Heart left ventricle (tissue), 16 donors: Measurements from ENCODE around the gene PRSS21. TPM values are rescaled to one million over a fixed set of nuclear protein-coding genes. Genes with fewer than 3 reads are reported as not detected.

Experiments used
- ATAC-seq, 4 donors: fragments of 200-7000 bp; cut with Tn5 transposase; one replicate each; pipeline ENCODE4 v1.9.1; 2020 to 2022; ENCODE audit warnings: moderate library complexity in 4 of 4, mild to moderate bottlenecking in 3 of 4, moderate number of reproducible peaks in 1 of 4
- DNase-seq, 5 donors: peaks; one replicate each; pipeline ENCODE4 v3.0.0-alpha.2; 2020
- H3K27ac ChIP-seq, 12 donors: fragments of 200-600 bp; sonication (generic) in 4 of 12; one replicate each; pipeline versions ENCODE4 v1.5.0 to v1.8.0; 2016 to 2022; ENCODE audit warnings: mild to moderate bottlenecking in 2 of 12
- H3K27me3 ChIP-seq, 9 donors: fragments of 200-600 bp; sonication (generic) in 2 of 9; one replicate each; pipeline versions ENCODE4 v1.5.1 to v1.8.0; 2016 to 2022; ENCODE audit warnings: mild to moderate bottlenecking in 3 of 9
- H3K36me3 ChIP-seq, 9 donors: fragments of 200-600 bp; sonication (generic) in 2 of 9; one replicate each; pipeline versions ENCODE4 v1.5.0 to v1.8.0; 2018 to 2022; ENCODE audit warnings: mild to moderate bottlenecking in 2 of 9
- H3K4me1 ChIP-seq, 12 donors: fragments of 200-600 bp; sonication (generic) in 4 of 12; one replicate each; pipeline versions ENCODE4 v1.5.0 to v1.8.0; 2016 to 2022; ENCODE audit warnings: mild to moderate bottlenecking in 3 of 12
- H3K4me3 ChIP-seq, 12 donors: fragments of 200-600 bp; sonication (generic) in 4 of 12; one replicate each; pipeline versions ENCODE4 v1.5.0 to v1.8.0; 2017 to 2022; ENCODE audit warnings: mild to moderate bottlenecking in 9 of 12, moderate library complexity in 4 of 12
- H3K9me3 ChIP-seq, 12 donors: fragments of 200-600 bp; sonication (generic) in 4 of 12; one replicate each; pipeline versions ENCODE4 v1.5.0 to v1.8.0; 2016 to 2022; ENCODE audit warnings: mild to moderate bottlenecking in 1 of 12
- POLR2A ChIP-seq, 2 donors: fragments of 450-650 bp; IDR thresholded peaks; one replicate each; pipeline ENCODE4 v1.6.1; 2017; ENCODE audit warnings: antibody characterized with exemption in 2 of 2, mild to moderate bottlenecking in 2 of 2, moderate library complexity in 2 of 2
- WGBS, 4 donors: extraction: QIAGEN DNeasy Blood & Tissue Kit in 2 of 4; methylation state at CpG; one replicate each; pipeline versions ENCODE4 v1.1.5 to v1.1.7; 2013 to 2018; 5-methylcytosine and 5-hydroxymethylcytosine counted together
- intact Hi-C, 10 donors: fragments of 100-400 bp; cut with DNase I; formaldehyde crosslinking; loops; one replicate each; pipeline versions ENCODE4 v1.11.1 to v1.14.2; 2022
- polyA plus RNA-seq, 2 donors: library from polyadenylated mRNA; stranded (reverse); fragments of 200-250 nt; gene quantifications; one replicate each; pipeline ENCODE4 v1.2.3, GENCODE V29; 2013
- total RNA-seq, 9 donors: library from RNA; depleted of rRNA in 2 of 9; stranded (reverse); fragments of >200 nt in 2 of 9; fragmentation: NEBNext Ultra II Directional in 3 of 9; extraction: Animal tissue kit (Norgen Biotek cat#: 25700) in 3 of 9; gene quantifications; one replicate each; pipeline versions ENCODE4 v1.1.0 to v1.2.4, GENCODE V29; 2016 to 2023
- TF ChIP-seq, protein P1 (sequence below), 12 donors: fragments of 200-600 bp; sonication (generic) in 4 of 12; IDR thresholded peaks; one replicate each; pipeline versions ENCODE4 v1.5.0 to v1.8.0; 2018 to 2022; ENCODE audit warnings: antibody characterized with exemption in 12 of 12, mild to moderate bottlenecking in 5 of 12
- donor health status: ischemic (EF 13 %, LVEDD 7.1; RV severe dilation, severe dysfunction).
- donor health status: healthy with polysubstance abuse.
- donor health status: DM: no; HTN: yes; CAD: no.
- donor health status: DM: no; HTN: no; CAD: no.
- donor health status: ischemic (EF 25% LVEDD 6.9; RV normal size, moderate dysfunction).
- donor health status: ischemic (EF 25% LVEDD 5.7; RV mildly dilated, moderate dysfunction).
- donor health status: healthy.
- donor health status: DM: yes; HTN: yes; CAD: no.
- donor health status: ischemic (EF 35%, LVEDD 5.7; RV mildly dilated, moderate dysfunction).
- donor health status: nonischemic (EF 11% LVEDD 7.7; RV severe dilation, severe dysfunction).
- donor health status: DM: yes; HTN: yes; CAD: no.
- donor health status: PGD.
- donor health status: ischemic (EF 29% LVEDD 5.4; RV normal size, mild dysfunction).
- donor health status: nonischemic (EF 23%, LVEDD 6.1; RV moderate dilation, normal function).

Gene PRSS21
- total and polyA plus RNA-seq, 11 donors = not detected

DNA sequence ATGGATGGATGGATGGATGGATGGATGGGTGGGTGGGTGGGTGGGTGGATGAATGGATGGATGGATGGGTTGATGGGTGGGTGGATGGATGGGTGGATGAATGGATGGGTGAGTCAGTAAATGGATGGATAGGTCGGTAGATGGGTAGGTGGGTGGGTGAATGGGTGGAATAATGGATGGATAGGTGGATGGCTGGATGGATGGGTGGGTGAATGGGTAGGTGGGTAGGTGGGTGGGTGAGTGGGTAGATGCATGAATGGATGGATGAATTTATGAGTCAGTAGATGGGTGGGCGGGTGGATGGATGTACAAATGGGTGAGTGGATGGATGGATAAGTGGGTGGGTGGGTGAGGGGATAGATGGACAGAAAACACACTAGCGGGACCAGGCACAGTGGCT, 17.9 kb downstream of the PRSS21 start:
- peaks cover 0 to 9% (median 0%) of the 10 kb centered on the region in 12 donors for H3K4me1 ChIP-seq
- H3K27ac ChIP-seq = no peak overlapping the region
- H3K27me3 ChIP-seq = peaks cover 0 to 8% (median 0%) of the 10 kb centered on the region in 9 donors
- 85 to 89% (median 87%) methylated on average over 3 of the region's 3 CpGs for WGBS, 4 donors
- no peak overlapping the region for H3K4me3 ChIP-seq
- TF ChIP-seq POLR2A (IDR thresholded peaks at IDR 0.05) = no peak
- ATAC-seq (no peak), DNase-seq (no peak)
- intact Hi-C loops = loop anchor here in 1 of 10 donors (10.0 kb wide), 1 partner anchor 80 kb away; the partner anchor contains the start of gene FLYWCH1
- H3K36me3 ChIP-seq = no peaks in the 10 kb centered on the region
- H3K9me3 ChIP-seq = no peaks in the 10 kb centered on the region

DNA sequence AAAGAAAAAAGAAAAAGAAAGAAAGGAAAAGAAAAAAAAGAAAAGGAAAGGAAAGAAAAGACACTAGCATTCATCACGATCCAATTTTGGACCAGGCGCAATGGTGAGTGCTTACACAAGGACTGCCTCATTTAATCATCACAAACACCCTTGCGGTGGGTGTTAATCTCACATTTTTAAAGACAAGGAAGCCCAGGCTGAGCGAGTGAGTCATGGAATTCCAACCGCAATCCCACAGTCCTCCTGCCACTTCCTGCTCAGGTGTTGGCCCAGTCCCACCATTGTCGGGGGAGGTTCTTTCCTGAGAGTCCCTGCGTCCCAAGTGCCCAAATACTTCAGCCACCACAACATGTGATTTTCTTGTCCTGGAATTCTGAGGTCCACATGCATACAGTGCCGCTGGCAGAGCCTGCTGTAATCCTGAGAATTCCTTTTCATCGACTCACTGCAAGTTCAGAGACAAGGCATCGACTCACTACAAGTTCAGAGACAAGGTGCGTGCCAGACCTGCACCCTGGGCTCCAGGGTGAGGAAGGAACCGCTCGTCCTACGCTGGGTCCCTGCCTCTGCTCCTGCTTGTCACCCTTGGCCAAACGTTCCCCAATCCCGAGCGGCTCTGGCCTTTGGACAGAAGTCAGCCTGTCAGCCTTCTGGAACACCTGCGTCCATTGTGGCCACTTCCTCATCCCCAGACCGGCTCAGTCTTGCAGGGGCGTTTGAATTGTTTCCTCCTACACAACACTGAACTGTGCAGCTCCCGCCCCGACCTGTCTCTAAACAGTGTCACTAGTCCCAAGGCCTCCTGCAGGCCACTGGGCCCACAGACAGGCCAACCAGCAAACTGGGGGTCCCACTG, 18.8 kb downstream of the PRSS21 start:
- Histone ChIP-seq H3K36me3 (no peaks in the 10 kb centered on the region), H3K27ac (peak overlapping the region in 1 of 12 donors; percentile 24), H3K27me3 (peaks cover 0 to 7% (median 0%) of the 10 kb centered on the region in 9 donors), H3K4me3 (no peak overlapping the region), H3K4me1 (peaks cover 0 to 9% (median 0%) of the 10 kb centered on the region in 12 donors), H3K9me3 (no peaks in the 10 kb centered on the region)
- WGBS, 4 donors = 31 to 42% (median 33%) methylated on average over 21 to 22 of the region's 22 CpGs
- TF ChIP-seq POLR2A (IDR thresholded peaks at IDR 0.05) = no peak
- TF ChIP-seq, protein P1, sequence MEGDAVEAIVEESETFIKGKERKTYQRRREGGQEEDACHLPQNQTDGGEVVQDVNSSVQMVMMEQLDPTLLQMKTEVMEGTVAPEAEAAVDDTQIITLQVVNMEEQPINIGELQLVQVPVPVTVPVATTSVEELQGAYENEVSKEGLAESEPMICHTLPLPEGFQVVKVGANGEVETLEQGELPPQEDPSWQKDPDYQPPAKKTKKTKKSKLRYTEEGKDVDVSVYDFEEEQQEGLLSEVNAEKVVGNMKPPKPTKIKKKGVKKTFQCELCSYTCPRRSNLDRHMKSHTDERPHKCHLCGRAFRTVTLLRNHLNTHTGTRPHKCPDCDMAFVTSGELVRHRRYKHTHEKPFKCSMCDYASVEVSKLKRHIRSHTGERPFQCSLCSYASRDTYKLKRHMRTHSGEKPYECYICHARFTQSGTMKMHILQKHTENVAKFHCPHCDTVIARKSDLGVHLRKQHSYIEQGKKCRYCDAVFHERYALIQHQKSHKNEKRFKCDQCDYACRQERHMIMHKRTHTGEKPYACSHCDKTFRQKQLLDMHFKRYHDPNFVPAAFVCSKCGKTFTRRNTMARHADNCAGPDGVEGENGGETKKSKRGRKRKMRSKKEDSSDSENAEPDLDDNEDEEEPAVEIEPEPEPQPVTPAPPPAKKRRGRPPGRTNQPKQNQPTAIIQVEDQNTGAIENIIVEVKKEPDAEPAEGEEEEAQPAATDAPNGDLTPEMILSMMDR (IDR thresholded peaks at IDR 0.05) = no peak
- intact Hi-C loops = loop anchor here in 1 of 10 donors (10.0 kb wide), 1 partner anchor 79 kb away; the partner anchor contains the start of gene FLYWCH1
- peak in 2 of 4 donors; percentile 11 to 53 for ATAC-seq
- peak in 3 of 5 donors; percentile 10 to 57 (median 37) for DNase-seq

DNA sequence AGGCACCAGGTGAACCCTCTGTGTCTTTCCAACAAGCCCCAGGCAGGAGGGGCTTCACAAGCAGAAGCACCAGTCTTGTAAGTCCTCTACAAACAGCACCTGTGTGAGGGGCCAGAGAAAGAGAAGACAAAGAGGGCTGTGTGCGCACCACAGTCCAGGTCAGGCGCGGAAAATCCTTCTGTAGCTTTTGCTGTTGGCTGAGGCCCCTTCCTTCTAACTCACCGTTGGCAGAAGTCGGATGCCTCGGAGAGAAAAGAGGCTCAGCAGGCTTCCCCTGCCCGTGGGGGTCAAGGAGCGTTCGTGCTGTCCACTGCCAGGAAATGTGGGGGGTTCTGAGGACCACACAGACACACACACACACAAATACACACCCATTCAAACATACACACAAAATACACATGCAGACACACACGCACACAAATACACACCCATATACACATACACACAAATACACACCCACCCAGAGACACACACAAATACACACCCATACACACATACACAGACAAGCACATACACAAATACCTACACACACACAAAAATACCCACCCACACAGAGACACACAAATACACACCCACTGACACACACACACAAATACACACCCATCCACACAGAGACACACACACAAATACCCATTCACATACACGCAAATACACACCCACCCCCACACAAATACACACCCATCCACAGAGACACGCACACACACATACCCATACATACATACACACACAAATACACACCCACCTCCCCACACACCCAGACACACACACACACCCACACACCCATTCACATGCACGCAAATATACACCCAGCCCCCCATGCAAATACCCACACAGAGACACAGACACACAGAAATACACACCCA, 19.8 kb downstream of the PRSS21 start:
- peak in 1 of 5 donors; percentile 43 for DNase-seq
- WGBS, 4 donors = 66 to 76% (median 72%) methylated on average over 13 of the region's 13 CpGs
- Histone ChIP-seq H3K4me3 (no peak overlapping the region), H3K27ac (no peak overlapping the region), H3K27me3 (peaks cover 0 to 7% (median 0%) of the 10 kb centered on the region in 9 donors), H3K36me3 (no peaks in the 10 kb centered on the region), H3K4me1 (peaks cover 0 to 17% (median 2%) of the 10 kb centered on the region in 12 donors), H3K9me3 (no peaks in the 10 kb centered on the region)
- no peak for ATAC-seq
- intact Hi-C loops = loop anchor here in 1 of 10 donors (10.0 kb wide), 1 partner anchor 78 kb away; the partner anchor contains the start of gene FLYWCH1
- TF ChIP-seq POLR2A (IDR thresholded peaks at IDR 0.05) = no peak
- TF ChIP-seq, protein P1 (IDR thresholded peaks at IDR 0.05) = no peak

DNA sequence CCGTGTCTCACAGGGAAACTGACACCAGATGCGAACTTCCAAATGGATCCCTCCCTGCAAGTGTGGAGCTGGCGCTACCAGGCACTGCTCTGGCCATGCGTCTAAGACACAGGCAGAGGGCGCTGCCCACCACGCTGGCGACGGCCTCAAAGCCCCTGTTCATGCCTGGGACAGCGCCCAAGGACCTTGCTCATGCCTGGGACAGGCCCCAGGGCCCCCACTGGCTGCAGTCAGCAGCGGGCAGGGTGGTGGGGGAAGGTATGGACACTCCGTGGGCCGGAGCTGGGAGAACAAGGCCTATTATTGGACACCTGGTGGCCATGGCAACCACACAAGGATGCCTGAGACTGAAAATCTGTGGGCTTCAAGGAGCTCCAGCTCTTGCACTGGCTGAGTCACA, 21.9 kb downstream of the PRSS21 start:
- H3K4me1 ChIP-seq = peaks cover 0 to 26% (median 10%) of the 10 kb centered on the region in 12 donors
- intact Hi-C loops = loop anchor here in 3 of 10 donors (2.0 to 10.0 kb wide), 3 partner anchors 30 to 88 kb away; partner anchors contain the start of gene FLYWCH1 (in 1 of the 3)
- WGBS, 4 donors = 0 to 12% (median 4%) methylated on average over 1 to 12 of the region's 12 CpGs

More for the DNA sequence above, 21.9 kb downstream of the PRSS21 start:
- H3K27ac ChIP-seq = no peak overlapping the region
- ATAC-seq = peak in 3 of 4 donors; percentile 74 to 88 (median 80)
- H3K36me3 ChIP-seq = no peaks in the 10 kb centered on the region
- TF ChIP-seq, protein P1 (IDR thresholded peaks at IDR 0.05) = peak; percentile 57 to 77 (median 67)
- TF ChIP-seq POLR2A (IDR thresholded peaks at IDR 0.05) = no peak
- peak; percentile 34 to 81 (median 66) for DNase-seq
- H3K9me3 ChIP-seq = no peaks in the 10 kb centered on the region
- H3K27me3 ChIP-seq = no peaks in the 10 kb centered on the region
- no peak overlapping the region for H3K4me3 ChIP-seq
